GM12878 (cell line): ENCODE data around the gene FAM186B. TPM values are rescaled to one million over a fixed set of nuclear protein-coding genes. Genes with fewer than 3 reads are reported as not detected.

Source experiments
- ATAC-seq: fragments of 200-7000 bp; cut with Tn5 transposase; 3 replicates; pipeline ENCODE4 v1.9.1; 2020; ENCODE audit warnings: mild to moderate bottlenecking, moderate library complexity
- BruUV-seq: library from RNA; stranded (reverse); fragments of 400-500 nt; replicated peaks from 2 replicates; lab custom pipeline; 2021; lab: Mats Ljungman, UMichigan
- CTCF ChIA-PET: fragments of 300-600 bp; sonication (Branson Sonifier 250); formaldehyde crosslinking; extraction: SDS; loops from one replicate; lab custom pipeline; 2021; ENCODE audit warnings: inconsistent platforms; lab: Yijun Ruan, JAX
- POLR2A ChIA-PET: fragments of 350-600 bp; formaldehyde crosslinking; extraction: SDS; loops from one replicate; lab custom pipeline; 2021; ENCODE audit warnings: inconsistent platforms; lab: Charles Lee
- RAD21 ChIA-PET: fragments of 300-600 bp; sonication (Branson Sonifier 250); formaldehyde crosslinking; loops from one replicate; lab custom pipeline; 2023; ENCODE audit warnings: antibody characterized with exemption; ENCODE audit not compliant: unreplicated experiment; lab: Charles Lee
- SMC1A ChIA-PET: fragments of 300-600 bp; sonication (Branson Sonifier 250); formaldehyde crosslinking; loops from one replicate; lab custom pipeline; 2023; ENCODE audit not compliant: unreplicated experiment, uncharacterized antibody; lab: Charles Lee
- DNase-seq: peaks from one replicate; pipeline ENCODE4 v3.0.0-alpha.2; 2011; ENCODE audit warnings: low read depth, low spot score
- FAIRE-seq: peaks from 3 replicates; lab custom pipeline; 2011; peaks lifted over from hg19 to GRCh38; lab: Jason Lieb, UNC
- H2AFZ ChIP-seq: 2 replicates; pipeline ENCODE4 v1.6.0; 2011; ENCODE audit warnings: low read depth, low read length, control low read depth; ENCODE audit not compliant: control insufficient read depth
- H3K27ac ChIP-seq: 2 replicates; pipeline ENCODE4 v1.5.1; 2011; ENCODE audit warnings: control low read depth; ENCODE audit not compliant: control insufficient read depth, insufficient read depth
- H3K27me3 ChIP-seq, 2 experiments: replicated peaks in 1 of 2; 2 replicates each; pipeline versions ENCODE4 v1.6.0 to v1.6.1; 2011; ENCODE audit warnings: low read length in 1 of 2; ENCODE audit not compliant: control insufficient read depth in 2 of 2, insufficient read depth in 2 of 2
- H3K36me3 ChIP-seq, 2 experiments: 2 replicates each; pipeline ENCODE4 v1.5.1; 2011; ENCODE audit warnings: low read length in 1 of 2; ENCODE audit not compliant: control insufficient read depth in 2 of 2, insufficient read depth in 2 of 2
- H3K4me1 ChIP-seq: 2 replicates; pipeline ENCODE4 v1.6.1; 2011; ENCODE audit warnings: mild to moderate bottlenecking, low read length, moderate library complexity, mixed read lengths; ENCODE audit not compliant: control insufficient read depth, insufficient read depth
- H3K4me2 ChIP-seq: 2 replicates; pipeline ENCODE4 v1.6.0; 2011; ENCODE audit warnings: control low read depth; ENCODE audit not compliant: control insufficient read depth, insufficient read depth
- H3K4me3 ChIP-seq: fragments of 200-600 bp; sonication (generic); 2 replicates; pipeline ENCODE4 v1.5.1; 2016
- H3K79me2 ChIP-seq: 2 replicates; pipeline ENCODE4 v1.6.0; 2011; ENCODE audit warnings: low read length; ENCODE audit not compliant: control insufficient read depth, insufficient read depth
- H3K9ac ChIP-seq: 2 replicates; pipeline ENCODE4 v1.8.0; 2011; ENCODE audit warnings: low read length, control low read depth, mixed read lengths; ENCODE audit not compliant: control insufficient read depth, insufficient read depth
- H3K9me3 ChIP-seq: replicated peaks from 3 replicates; pipeline ENCODE4 v1.5.1; 2011; ENCODE audit warnings: mild to moderate bottlenecking, low read length; ENCODE audit not compliant: control insufficient read depth, insufficient read depth
- H4K20me1 ChIP-seq: 2 replicates; pipeline ENCODE4 v1.6.0; 2011; ENCODE audit not compliant: control insufficient read depth, insufficient read depth
- ASH2L ChIP-seq: fragments of 300-600, 200-600 bp; sonication (generic); IDR thresholded peaks from 2 replicates; pipeline ENCODE4 v1.6.1; 2017; ENCODE audit warnings: low read depth, mild to moderate bottlenecking, borderline replicate concordance
- ATF7 ChIP-seq: fragments of 450-650 bp; IDR thresholded peaks from 2 replicates; pipeline ENCODE4 v1.6.1; 2016; ENCODE audit warnings: low read depth, mild to moderate bottlenecking
- BRCA1 ChIP-seq: IDR thresholded peaks from 2 replicates; pipeline ENCODE4 v1.6.1; 2011; ENCODE audit warnings: low read depth, low read length, improper control_type of control experiment
- CHD4 ChIP-seq: fragments of 200-600 bp; sonication (generic); IDR thresholded peaks from 2 replicates; pipeline ENCODE4 v1.6.1; 2016; ENCODE audit warnings: mild to moderate bottlenecking
- EED ChIP-seq: sonication (generic); IDR thresholded peaks from 2 replicates; pipeline ENCODE4 v1.6.1; 2016; ENCODE audit warnings: antibody characterized with exemption, low read depth
- EGR1 ChIP-seq, 2 experiments: IDR thresholded peaks; 1 replicate in 1 of 2; 2 replicates in 1 of 2; pipeline ENCODE4 v1.6.1; 2011 to 2012; ENCODE audit warnings: low read depth in 2 of 2, low read length in 2 of 2, borderline replicate concordance in 1 of 2, mild to moderate bottlenecking in 1 of 2, moderate library complexity in 1 of 2
- MYC ChIP-seq: IDR thresholded peaks from 2 replicates; pipeline ENCODE4 v1.6.1; 2011; ENCODE audit warnings: mild to moderate bottlenecking, low read length, moderate library complexity, inconsistent platforms; ENCODE audit not compliant: insufficient read depth, insufficient replicate concordance, insufficient read length, severe bottlenecking
- NR2F1 ChIP-seq: fragments of 450-650 bp; conservative IDR thresholded peaks from 2 replicates; pipeline ENCODE4 v1.6.1; 2017; ENCODE audit warnings: mild to moderate bottlenecking
- POU2F2 ChIP-seq: IDR thresholded peaks from 3 replicates; pipeline ENCODE4 v1.6.1; 2011; ENCODE audit warnings: low read depth, mild to moderate bottlenecking, low read length, borderline replicate concordance
- SMAD5 ChIP-seq: IDR thresholded peaks from 2 replicates; pipeline ENCODE4 v1.6.1; 2016; ENCODE audit warnings: antibody characterized with exemption, low read depth
- TCF12 ChIP-seq: IDR thresholded peaks from 2 replicates; pipeline ENCODE4 v1.6.1; 2011; ENCODE audit warnings: low read depth, mild to moderate bottlenecking, low read length
- TCF3 ChIP-seq: IDR thresholded peaks from 2 replicates; pipeline ENCODE4 v1.6.1; 2012; ENCODE audit warnings: low read depth, mild to moderate bottlenecking, low read length, borderline replicate concordance; ENCODE audit not compliant: insufficient read depth
- WGBS: methylation state at CpG from one replicate; pipeline ENCODE4 v1.1.6; 2016; ENCODE audit warnings: low lambda C conversion rate; ENCODE audit not compliant: insufficient replicate concordance, insufficient coverage; ENCODE audit errors: missing lambda C conversion rate; 5-methylcytosine and 5-hydroxymethylcytosine counted together
- in situ Hi-C: fragments of 300-500 bp; cut with MboI; formaldehyde crosslinking; loops from 9 replicates; pipeline ENCODE4 v1.14.3; 2018; ENCODE audit warnings: mixed read lengths
- intact Hi-C: fragments of 100-400 bp; cut with micrococcal nuclease; formaldehyde crosslinking; loops from one replicate; pipeline ENCODE4 v1.14.2; 2022; ENCODE audit not compliant: unreplicated experiment
- polyA plus RNA-seq, 11 experiments: library from polyadenylated mRNA; depleted of rRNA in 4 of 11; unstranded in 6 of 11; stranded (reverse) in 5 of 11; fragments of >200 nt; fragmentation: Nextera tagmentation in 4 of 11; fragmentation: Illumina TruSeq in 1 of 11; extraction: Ambion mirVana in 4 of 11; extraction: Trizol in 1 of 11; gene quantifications; 1 replicate in 1 of 11; 2 replicates in 10 of 11; pipeline versions ENCODE4 v1.2.1 to v1.2.3, GENCODE V29; 2011 to 2016; ENCODE audit warnings: inconsistent platforms in 2 of 11, missing spikeins in 2 of 11, low read depth in 1 of 11
- total RNA-seq, 4 experiments: library from RNA; depleted of rRNA in 3 of 4; stranded (reverse); fragments of >200 nt in 3 of 4; fragmentation: Illumina TruSeq in 1 of 4; extraction: Trizol in 1 of 4; gene quantifications; 2 replicates each; pipeline versions ENCODE4 v1.2.1 to v1.2.3, GENCODE V29; 2013 to 2021
- TF ChIP-seq, protein P1 (sequence below): IDR thresholded peaks from 2 replicates; pipeline ENCODE4 v1.6.1; 2012; ENCODE audit warnings: low read depth, low read length, improper control_type of control experiment
- TF ChIP-seq, protein P2 (sequence below): fragments of 450-650 bp; formaldehyde crosslinking; IDR thresholded peaks from 2 replicates; pipeline ENCODE4 v1.4.0; 2022; ENCODE audit warnings: mild to moderate bottlenecking, moderate library complexity
- TF ChIP-seq, protein P3 (sequence below), 3 experiments: IDR thresholded peaks in 2 of 3; conservative IDR thresholded peaks in 1 of 3; 2 replicates each; pipeline ENCODE4 v1.5.1; 2011; ENCODE audit warnings: low read depth in 3 of 3, low read length in 3 of 3, mild to moderate bottlenecking in 3 of 3, control low read depth in 2 of 3, moderate library complexity in 2 of 3, inconsistent platforms in 1 of 3, mixed read lengths in 1 of 3; ENCODE audit not compliant: control insufficient read depth in 2 of 3, insufficient read depth in 1 of 3; ENCODE audit errors: extremely low read depth in 1 of 3
- TF ChIP-seq, protein P4 (sequence below): fragments of 450-650 bp; IDR thresholded peaks from 2 replicates; pipeline ENCODE4 v1.6.1; 2017; ENCODE audit warnings: mild to moderate bottlenecking, moderate library complexity

The FAM186B gene
- total and polyA plus RNA-seq, 10 of the 15 experiments (the other 5 are each of a cell fraction or from before 2014, with no cell fraction given): 0.13 to 0.79 (median 0.51) TPM

DNA sequence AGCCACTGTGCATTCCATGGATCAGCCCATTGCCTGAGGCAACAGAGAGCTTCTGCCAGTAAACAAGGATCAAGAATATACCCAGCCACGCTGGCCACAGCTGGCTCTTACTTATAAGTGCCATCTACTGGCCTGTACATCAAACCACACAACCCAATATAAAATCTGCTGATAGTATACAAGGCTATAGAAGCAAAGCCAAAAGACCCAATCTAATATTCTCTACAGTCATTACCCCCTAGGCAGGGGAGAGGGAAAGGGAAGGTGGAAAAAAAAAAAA lies 4.4 kb upstream of the FAM186B start:
- no peak overlapping the region for H2AFZ ChIP-seq
- H3K36me3 ChIP-seq: no peaks in the 10 kb centered on the region
- H3K4me2 ChIP-seq: no peak overlapping the region
- no peaks in the 10 kb centered on the region; the same call in 2 of the 3 replicates for H3K9me3 ChIP-seq
- SMC1A ChIA-PET: interaction anchor here (0.9 to 1.0 kb wide), 2 partner anchors 9 to 56 kb away, joined by 3 read pairs; no protein-coding TSS in a partner anchor
- RAD21 ChIA-PET: no interaction called here
- H3K4me1 ChIP-seq: no peaks in the 10 kb centered on the region
- no peak overlapping the region for H3K4me3 ChIP-seq
- in situ Hi-C loops: no loop called here
- no TSS peak for BruUV-seq
- ATAC-seq (peak; percentile 29; the same call in 1 of the 3 replicates), FAIRE-seq (no peak), DNase-seq (no peak)
- POLR2A ChIA-PET: no interaction called here
- H3K79me2 ChIP-seq: no peaks in the 10 kb centered on the region
- H3K27me3 ChIP-seq: no peaks in the 10 kb centered on the region
- 9% methylated on average over 1 of the region's 1 CpG for WGBS
- CTCF ChIA-PET: no interaction called here
- intact Hi-C loops: no loop called here
- H4K20me1 ChIP-seq: no peaks in the 10 kb centered on the region
- H3K9ac ChIP-seq: no peak overlapping the region
- H3K27ac ChIP-seq: no peak overlapping the region
- TF ChIP-seq SMAD5: no peak
- TF ChIP-seq, protein P1, sequence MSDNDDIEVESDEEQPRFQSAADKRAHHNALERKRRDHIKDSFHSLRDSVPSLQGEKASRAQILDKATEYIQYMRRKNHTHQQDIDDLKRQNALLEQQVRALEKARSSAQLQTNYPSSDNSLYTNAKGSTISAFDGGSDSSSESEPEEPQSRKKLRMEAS: no peak
- TF ChIP-seq, protein P2, sequence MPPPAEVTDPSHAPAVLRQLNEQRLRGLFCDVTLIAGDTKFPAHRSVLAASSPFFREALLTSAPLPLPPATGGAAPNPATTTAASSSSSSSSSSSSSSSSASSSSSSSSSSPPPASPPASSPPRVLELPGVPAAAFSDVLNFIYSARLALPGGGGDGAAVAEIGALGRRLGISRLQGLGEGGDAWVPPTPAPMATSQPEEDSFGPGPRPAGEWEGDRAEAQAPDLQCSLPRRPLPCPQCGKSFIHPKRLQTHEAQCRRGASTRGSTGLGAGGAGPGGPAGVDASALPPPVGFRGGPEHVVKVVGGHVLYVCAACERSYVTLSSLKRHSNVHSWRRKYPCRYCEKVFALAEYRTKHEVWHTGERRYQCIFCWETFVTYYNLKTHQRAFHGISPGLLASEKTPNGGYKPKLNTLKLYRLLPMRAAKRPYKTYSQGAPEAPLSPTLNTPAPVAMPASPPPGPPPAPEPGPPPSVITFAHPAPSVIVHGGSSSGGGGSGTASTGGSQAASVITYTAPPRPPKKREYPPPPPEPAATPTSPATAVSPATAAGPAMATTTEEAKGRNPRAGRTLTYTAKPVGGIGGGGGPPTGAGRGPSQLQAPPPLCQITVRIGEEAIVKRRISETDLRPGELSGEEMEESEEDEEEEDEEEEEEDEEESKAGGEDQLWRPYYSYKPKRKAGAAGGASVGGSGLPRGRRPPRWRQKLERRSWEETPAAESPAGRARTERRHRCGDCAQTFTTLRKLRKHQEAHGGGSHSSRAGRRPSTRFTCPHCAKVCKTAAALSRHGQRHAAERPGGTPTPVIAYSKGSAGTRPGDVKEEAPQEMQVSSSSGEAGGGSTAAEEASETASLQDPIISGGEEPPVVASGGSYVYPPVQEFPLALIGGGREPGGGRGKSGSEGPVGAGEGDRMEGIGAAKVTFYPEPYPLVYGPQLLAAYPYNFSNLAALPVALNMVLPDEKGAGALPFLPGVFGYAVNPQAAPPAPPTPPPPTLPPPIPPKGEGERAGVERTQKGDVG (CRISPR knock-in tag): no peak
- TF ChIP-seq TCF12: no peak
- TF ChIP-seq, protein P3, sequence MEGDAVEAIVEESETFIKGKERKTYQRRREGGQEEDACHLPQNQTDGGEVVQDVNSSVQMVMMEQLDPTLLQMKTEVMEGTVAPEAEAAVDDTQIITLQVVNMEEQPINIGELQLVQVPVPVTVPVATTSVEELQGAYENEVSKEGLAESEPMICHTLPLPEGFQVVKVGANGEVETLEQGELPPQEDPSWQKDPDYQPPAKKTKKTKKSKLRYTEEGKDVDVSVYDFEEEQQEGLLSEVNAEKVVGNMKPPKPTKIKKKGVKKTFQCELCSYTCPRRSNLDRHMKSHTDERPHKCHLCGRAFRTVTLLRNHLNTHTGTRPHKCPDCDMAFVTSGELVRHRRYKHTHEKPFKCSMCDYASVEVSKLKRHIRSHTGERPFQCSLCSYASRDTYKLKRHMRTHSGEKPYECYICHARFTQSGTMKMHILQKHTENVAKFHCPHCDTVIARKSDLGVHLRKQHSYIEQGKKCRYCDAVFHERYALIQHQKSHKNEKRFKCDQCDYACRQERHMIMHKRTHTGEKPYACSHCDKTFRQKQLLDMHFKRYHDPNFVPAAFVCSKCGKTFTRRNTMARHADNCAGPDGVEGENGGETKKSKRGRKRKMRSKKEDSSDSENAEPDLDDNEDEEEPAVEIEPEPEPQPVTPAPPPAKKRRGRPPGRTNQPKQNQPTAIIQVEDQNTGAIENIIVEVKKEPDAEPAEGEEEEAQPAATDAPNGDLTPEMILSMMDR (IDR thresholded peaks at IDR 0.05 in 2 of 3, conservative IDR thresholded peaks at IDR 0.05 in 1 of 3; ENCODE audit: control insufficient read depth in 2 of 3, extremely low read depth in 1 of 3, insufficient read depth in 1 of 3, low read depth in 3 of 3, low read length in 3 of 3): no peak
- no peak for TF ChIP-seq ATF7
- TF ChIP-seq ASH2L: no peak
- no peak for TF ChIP-seq BRCA1
- no peak for TF ChIP-seq NR2F1
- TF ChIP-seq EED: no peak
- TF ChIP-seq MYC: no peak
- no peak for TF ChIP-seq TCF3
- no peak for TF ChIP-seq EGR1 (IDR thresholded peaks at IDR 0.05; ENCODE audit: borderline replicate concordance in 1 of 2, low read depth in 2 of 2, low read length in 2 of 2)
- TF ChIP-seq, protein P4, sequence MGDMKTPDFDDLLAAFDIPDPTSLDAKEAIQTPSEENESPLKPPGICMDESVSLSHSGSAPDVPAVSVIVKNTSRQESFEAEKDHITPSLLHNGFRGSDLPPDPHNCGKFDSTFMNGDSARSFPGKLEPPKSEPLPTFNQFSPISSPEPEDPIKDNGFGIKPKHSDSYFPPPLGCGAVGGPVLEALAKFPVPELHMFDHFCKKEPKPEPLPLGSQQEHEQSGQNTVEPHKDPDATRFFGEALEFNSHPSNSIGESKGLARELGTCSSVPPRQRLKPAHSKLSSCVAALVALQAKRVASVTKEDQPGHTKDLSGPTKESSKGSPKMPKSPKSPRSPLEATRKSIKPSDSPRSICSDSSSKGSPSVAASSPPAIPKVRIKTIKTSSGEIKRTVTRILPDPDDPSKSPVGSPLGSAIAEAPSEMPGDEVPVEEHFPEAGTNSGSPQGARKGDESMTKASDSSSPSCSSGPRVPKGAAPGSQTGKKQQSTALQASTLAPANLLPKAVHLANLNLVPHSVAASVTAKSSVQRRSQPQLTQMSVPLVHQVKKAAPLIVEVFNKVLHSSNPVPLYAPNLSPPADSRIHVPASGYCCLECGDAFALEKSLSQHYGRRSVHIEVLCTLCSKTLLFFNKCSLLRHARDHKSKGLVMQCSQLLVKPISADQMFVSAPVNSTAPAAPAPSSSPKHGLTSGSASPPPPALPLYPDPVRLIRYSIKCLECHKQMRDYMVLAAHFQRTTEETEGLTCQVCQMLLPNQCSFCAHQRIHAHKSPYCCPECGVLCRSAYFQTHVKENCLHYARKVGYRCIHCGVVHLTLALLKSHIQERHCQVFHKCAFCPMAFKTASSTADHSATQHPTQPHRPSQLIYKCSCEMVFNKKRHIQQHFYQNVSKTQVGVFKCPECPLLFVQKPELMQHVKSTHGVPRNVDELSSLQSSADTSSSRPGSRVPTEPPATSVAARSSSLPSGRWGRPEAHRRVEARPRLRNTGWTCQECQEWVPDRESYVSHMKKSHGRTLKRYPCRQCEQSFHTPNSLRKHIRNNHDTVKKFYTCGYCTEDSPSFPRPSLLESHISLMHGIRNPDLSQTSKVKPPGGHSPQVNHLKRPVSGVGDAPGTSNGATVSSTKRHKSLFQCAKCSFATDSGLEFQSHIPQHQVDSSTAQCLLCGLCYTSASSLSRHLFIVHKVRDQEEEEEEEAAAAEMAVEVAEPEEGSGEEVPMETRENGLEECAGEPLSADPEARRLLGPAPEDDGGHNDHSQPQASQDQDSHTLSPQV: no peak
- TF ChIP-seq POU2F2: no peak
- no peak for TF ChIP-seq CHD4
